PFSK-1 (cell line): ENCODE measurements around the gene CCDC134.

Experiments
- FOXP2 ChIP-seq: optimal IDR thresholded peaks from 2 replicates; pipeline ENCODE3; 2011; ENCODE audit warnings: borderline replicate concordance, control low read depth, inconsistent platforms; ENCODE audit not compliant: insufficient read depth; ENCODE audit errors: extremely low read length, extremely low read depth
- POLR2AphosphoS5 ChIP-seq: IDR thresholded peaks from 2 replicates; pipeline ENCODE4 v1.6.1; 2012; ENCODE audit warnings: low read depth, mild to moderate bottlenecking, control low read depth, low read length, moderate library complexity
- SIN3A ChIP-seq: IDR thresholded peaks from 2 replicates; pipeline ENCODE4 v1.6.1; 2012; ENCODE audit warnings: mild to moderate bottlenecking, low read length, moderate library complexity, borderline replicate concordance; ENCODE audit not compliant: insufficient read depth
- TAF1 ChIP-seq: IDR thresholded peaks from 2 replicates; pipeline ENCODE4 v1.6.1; 2012; ENCODE audit warnings: low read length, control low read depth, borderline replicate concordance; ENCODE audit not compliant: insufficient read depth
- TF ChIP-seq, protein P1 (sequence below), 2 experiments: IDR thresholded peaks; 2 replicates each; pipeline versions ENCODE4 v1.6.1 to v1.8.0; 2011 to 2012; ENCODE audit warnings: low read depth in 2 of 2, low read length in 2 of 2, control low read depth in 1 of 2, inconsistent platforms in 1 of 2, mild to moderate bottlenecking in 1 of 2, moderate library complexity in 1 of 2; ENCODE audit not compliant: insufficient read depth in 1 of 2

The CCDC134 gene

DNA sequence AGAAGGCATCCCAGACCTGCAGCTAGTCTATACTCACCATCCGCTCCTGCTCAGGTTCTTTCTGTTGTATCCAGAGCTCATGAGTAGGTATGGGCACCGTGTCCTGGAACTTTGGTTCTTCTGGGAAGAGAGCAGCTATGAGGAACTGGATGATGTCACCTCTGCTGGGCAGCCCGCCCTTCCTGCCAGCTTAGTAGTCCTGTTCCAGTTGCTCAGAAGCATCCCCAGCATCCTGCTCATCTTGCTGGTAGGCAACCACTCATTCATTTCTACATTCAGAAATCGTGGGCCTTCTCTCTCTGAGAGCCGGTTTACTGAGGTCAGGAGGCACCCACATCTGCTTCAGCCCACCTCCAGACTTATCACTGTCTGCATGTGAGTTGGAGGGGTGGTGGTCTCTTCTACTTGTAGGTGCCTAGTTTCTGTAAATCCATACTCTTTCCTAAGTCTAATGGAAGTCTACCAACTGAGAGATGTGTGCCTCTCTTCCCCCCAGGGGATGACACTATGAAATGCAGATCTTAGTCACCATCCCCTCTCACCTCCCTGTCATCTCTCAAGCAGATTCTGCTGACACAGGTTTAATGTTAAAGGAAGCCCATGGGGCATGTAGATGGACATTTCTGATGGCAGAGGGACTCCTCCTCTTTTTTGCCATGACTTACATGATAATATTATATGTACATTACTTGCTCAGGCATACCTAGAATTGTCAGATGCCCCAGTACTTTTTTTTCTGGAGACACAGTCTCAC lies 29.6 kb upstream of the CCDC134 start:
- no peak for TF ChIP-seq TAF1
- no peak for TF ChIP-seq FOXP2
- TF ChIP-seq SIN3A = no peak
- TF ChIP-seq POLR2AphosphoS5 = no peak
- TF ChIP-seq, protein P1, sequence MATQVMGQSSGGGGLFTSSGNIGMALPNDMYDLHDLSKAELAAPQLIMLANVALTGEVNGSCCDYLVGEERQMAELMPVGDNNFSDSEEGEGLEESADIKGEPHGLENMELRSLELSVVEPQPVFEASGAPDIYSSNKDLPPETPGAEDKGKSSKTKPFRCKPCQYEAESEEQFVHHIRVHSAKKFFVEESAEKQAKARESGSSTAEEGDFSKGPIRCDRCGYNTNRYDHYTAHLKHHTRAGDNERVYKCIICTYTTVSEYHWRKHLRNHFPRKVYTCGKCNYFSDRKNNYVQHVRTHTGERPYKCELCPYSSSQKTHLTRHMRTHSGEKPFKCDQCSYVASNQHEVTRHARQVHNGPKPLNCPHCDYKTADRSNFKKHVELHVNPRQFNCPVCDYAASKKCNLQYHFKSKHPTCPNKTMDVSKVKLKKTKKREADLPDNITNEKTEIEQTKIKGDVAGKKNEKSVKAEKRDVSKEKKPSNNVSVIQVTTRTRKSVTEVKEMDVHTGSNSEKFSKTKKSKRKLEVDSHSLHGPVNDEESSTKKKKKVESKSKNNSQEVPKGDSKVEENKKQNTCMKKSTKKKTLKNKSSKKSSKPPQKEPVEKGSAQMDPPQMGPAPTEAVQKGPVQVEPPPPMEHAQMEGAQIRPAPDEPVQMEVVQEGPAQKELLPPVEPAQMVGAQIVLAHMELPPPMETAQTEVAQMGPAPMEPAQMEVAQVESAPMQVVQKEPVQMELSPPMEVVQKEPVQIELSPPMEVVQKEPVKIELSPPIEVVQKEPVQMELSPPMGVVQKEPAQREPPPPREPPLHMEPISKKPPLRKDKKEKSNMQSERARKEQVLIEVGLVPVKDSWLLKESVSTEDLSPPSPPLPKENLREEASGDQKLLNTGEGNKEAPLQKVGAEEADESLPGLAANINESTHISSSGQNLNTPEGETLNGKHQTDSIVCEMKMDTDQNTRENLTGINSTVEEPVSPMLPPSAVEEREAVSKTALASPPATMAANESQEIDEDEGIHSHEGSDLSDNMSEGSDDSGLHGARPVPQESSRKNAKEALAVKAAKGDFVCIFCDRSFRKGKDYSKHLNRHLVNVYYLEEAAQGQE (IDR thresholded peaks at IDR 0.05; ENCODE audit: insufficient read depth in 1 of 2, low read depth in 2 of 2, low read length in 2 of 2) = no peak

DNA sequence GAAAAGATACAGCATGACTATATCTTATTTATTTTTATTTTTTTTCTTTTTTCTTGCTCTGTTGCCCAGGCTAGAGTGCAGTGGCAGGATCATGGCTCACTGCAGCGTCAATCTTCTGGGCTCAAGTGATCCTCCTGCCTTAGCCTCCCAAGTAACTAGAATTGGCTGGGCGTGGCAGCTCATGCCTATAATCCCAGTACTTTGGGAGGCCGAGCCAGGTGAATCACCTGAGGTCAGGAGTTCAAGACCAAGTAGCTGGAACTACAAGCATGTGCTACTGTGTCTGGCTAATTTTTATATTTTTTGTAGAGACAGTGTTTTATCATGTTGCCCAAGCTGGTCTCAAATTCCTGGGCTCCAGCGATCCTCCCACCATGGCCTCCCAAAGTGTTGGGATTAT lies 28.3 kb upstream of the CCDC134 start:
- TF ChIP-seq SIN3A (no peak), FOXP2 (no peak), POLR2AphosphoS5 (no peak), TAF1 (no peak)
- TF ChIP-seq, protein P1 (IDR thresholded peaks at IDR 0.05; ENCODE audit: insufficient read depth in 1 of 2, low read depth in 2 of 2, low read length in 2 of 2) = no peak

DNA sequence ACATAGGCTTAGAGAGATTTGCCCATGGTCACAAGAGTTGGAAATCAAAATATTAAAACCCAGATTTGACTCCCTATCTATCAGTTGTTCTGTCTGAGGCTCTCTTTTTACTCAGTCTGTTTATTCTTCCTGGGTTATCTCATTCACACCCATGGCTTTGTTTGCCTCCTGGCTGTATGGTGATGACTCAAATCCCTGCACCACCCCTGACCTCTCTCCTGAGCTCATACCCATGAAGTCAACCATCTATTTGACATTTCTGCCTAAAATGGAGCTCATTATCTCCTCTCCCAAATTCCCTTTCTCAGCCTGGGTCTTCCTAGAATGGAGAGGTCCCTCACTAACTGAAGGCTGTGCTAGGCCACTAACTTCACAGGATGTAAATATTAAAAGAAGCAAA lies 27.8 kb upstream of the CCDC134 start:
- TF ChIP-seq SIN3A = no peak
- no peak for TF ChIP-seq FOXP2
- TF ChIP-seq, protein P1 (IDR thresholded peaks at IDR 0.05; ENCODE audit: insufficient read depth in 1 of 2, low read depth in 2 of 2, low read length in 2 of 2) = no peak
- no peak for TF ChIP-seq TAF1
- TF ChIP-seq POLR2AphosphoS5 = no peak

DNA sequence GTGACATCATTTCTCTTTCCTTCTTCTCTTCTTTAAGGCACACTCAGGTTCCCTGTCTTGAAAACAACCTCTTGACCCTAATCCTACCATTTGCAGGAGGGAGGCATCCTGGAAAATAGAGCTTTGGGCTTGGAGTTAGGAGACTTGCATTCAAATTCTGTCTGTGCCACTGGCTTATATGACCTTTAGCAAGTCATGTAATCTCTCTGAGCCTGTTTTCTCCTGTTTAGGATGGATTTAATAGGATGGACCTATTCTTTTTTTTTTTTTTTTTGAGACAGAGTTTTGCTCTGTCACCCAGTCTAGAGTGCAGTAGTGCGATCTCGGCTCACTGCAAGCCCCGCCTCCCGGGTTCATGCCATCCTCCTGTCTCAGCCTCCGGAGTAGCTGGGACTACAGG lies 25.1 kb upstream of the CCDC134 start:
- TF ChIP-seq, protein P1 (IDR thresholded peaks at IDR 0.05; ENCODE audit: insufficient read depth in 1 of 2, low read depth in 2 of 2, low read length in 2 of 2) = no peak

DNA sequence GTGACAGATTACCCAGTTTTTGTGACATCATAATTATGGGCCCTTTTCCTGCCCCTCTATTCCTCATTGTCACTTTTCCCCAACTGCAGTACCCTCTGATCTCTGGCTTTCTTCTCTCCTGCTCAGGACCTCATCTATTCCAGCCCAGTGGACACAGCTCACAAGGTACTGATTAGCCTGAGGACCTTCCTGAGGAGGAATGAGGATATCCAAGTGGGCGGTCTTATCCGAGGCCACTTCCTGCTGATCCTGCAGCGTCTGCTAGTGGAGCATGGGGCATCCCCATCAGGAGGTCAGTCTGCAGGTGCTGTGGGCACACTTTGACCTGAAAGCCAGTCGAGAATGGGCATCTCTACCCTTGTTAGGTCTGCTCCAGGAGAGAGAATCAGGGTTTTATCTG lies 24.5 kb upstream of the CCDC134 start:
- TF ChIP-seq SIN3A = no peak
- TF ChIP-seq FOXP2 = no peak
- TF ChIP-seq TAF1 = no peak
- TF ChIP-seq POLR2AphosphoS5 = no peak
- TF ChIP-seq, protein P1 (IDR thresholded peaks at IDR 0.05; ENCODE audit: insufficient read depth in 1 of 2, low read depth in 2 of 2, low read length in 2 of 2) = no peak
